Vagina (tissue), 2 donors: ENCODE measurements around the gene KCNQ2.

Experiments used
- POLR2AphosphoS5 ChIP-seq, 2 donors: sonication (generic); formaldehyde crosslinking; IDR thresholded peaks; one replicate each; pipeline ENCODE4 v1.9.0; 2017; ENCODE audit warnings: antibody characterized with exemption in 2 of 2, mild to moderate bottlenecking in 2 of 2, low read depth in 1 of 2; ENCODE audit not compliant: insufficient read depth in 1 of 2
- TF ChIP-seq, protein P1 (sequence below), 3 experiments: fragments of 450-650 bp in 2 of 3; fragments of 200-600 bp in 1 of 3; sonication (generic) in 1 of 3; IDR thresholded peaks; one replicate each; pipeline ENCODE4 v1.5.1; 2017 to 2019; ENCODE audit warnings: antibody characterized with exemption in 3 of 3, mild to moderate bottlenecking in 2 of 3, moderate library complexity in 2 of 3

DNA sequence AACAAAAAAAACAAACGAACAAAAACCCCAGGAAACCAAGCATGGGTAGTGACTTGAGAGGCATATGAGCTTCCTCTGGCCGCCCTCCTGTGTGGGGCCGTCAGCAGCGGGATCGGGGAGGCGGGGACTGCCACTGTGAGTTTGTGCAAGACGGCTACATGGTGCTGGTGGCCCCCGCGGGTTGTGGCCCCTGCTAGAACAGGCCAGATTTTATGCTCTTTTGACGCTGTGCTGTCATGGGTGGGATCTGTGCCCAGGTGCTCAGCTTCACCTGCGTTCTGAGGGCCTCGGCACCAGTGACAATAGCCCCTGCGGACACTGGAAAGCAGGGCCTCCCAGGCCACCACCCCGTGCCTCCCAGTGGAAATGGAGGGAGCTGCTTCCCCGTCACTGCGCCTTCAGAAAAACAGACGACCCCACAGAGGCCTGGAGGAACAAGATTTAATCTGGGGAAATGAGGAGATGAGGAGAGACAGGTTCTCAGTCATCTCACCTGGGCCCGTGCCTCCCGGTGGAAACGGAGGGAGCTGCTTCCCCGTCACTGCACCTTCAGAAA is 4.7 kb upstream of the KCNQ2 start:
- TF ChIP-seq, protein P1, sequence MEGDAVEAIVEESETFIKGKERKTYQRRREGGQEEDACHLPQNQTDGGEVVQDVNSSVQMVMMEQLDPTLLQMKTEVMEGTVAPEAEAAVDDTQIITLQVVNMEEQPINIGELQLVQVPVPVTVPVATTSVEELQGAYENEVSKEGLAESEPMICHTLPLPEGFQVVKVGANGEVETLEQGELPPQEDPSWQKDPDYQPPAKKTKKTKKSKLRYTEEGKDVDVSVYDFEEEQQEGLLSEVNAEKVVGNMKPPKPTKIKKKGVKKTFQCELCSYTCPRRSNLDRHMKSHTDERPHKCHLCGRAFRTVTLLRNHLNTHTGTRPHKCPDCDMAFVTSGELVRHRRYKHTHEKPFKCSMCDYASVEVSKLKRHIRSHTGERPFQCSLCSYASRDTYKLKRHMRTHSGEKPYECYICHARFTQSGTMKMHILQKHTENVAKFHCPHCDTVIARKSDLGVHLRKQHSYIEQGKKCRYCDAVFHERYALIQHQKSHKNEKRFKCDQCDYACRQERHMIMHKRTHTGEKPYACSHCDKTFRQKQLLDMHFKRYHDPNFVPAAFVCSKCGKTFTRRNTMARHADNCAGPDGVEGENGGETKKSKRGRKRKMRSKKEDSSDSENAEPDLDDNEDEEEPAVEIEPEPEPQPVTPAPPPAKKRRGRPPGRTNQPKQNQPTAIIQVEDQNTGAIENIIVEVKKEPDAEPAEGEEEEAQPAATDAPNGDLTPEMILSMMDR (IDR thresholded peaks at IDR 0.05): no peak
- no peak for TF ChIP-seq POLR2AphosphoS5 (IDR thresholded peaks at IDR 0.05; ENCODE audit: insufficient read depth in 1 of 2, low read depth in 1 of 2)
